H7 (cell line): ENCODE results near the gene TMPRSS13. TPM values are rescaled to one million over a fixed set of nuclear protein-coding genes. Genes with fewer than 3 reads are reported as not detected.
A peak's percentile ranks its signal among the peaks of the same experiment; 100 is the strongest.

Source experiments
- DNase-seq: peaks from one replicate; pipeline ENCODE4 v3.0.0; 2012
- H3K27me3 ChIP-seq: 2 replicates; pipeline ENCODE4 v1.6.0; 2011; ENCODE audit warnings: mild to moderate bottlenecking, low read length; ENCODE audit not compliant: control insufficient read depth, insufficient read depth
- H3K36me3 ChIP-seq: replicated peaks from 2 replicates; pipeline ENCODE4 v1.5.1; 2011; ENCODE audit warnings: low read length; ENCODE audit not compliant: control insufficient read depth, insufficient read depth
- H3K4me3 ChIP-seq: 2 replicates; pipeline ENCODE4 v1.5.1; 2011; ENCODE audit warnings: low read depth, mild to moderate bottlenecking, control low read depth, low read length, moderate library complexity; ENCODE audit not compliant: insufficient read depth
- total RNA-seq: library from RNA; depleted of rRNA; stranded (reverse); fragments of >200 nt; shearing (Covaris generic); gene quantifications from 2 replicates; pipeline ENCODE4 v1.2.3, GENCODE V29; 2014

The TMPRSS13 gene
- total RNA-seq, 1 experiment from 2014 or later, result 0.31 TPM

DNA sequence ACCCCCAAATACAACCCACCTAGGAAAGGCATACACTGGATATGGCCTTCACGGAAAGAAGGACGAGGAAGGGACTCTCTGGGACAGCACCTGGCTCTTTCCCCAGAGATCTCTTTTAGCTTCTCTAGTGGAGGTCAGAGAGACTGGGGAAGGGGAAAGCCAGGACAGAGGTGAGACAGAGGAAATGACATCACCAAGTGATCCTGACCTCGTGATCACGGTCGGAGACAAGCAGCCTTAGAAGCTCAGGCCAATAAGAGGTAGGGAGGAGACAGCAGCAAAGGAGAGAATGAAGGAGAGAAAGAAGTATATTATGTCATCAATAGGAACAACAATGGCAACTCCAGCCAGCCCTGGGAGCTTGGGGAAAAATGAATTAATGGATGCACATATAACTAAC lies 15.4 kb upstream of the TMPRSS13 start:
- DNase-seq, result no peak
- Histone ChIP-seq H3K27me3 (no peaks in the 10 kb centered on the region), H3K4me3 (no peak overlapping the region), H3K36me3 (no peaks in the 10 kb centered on the region)

DNA sequence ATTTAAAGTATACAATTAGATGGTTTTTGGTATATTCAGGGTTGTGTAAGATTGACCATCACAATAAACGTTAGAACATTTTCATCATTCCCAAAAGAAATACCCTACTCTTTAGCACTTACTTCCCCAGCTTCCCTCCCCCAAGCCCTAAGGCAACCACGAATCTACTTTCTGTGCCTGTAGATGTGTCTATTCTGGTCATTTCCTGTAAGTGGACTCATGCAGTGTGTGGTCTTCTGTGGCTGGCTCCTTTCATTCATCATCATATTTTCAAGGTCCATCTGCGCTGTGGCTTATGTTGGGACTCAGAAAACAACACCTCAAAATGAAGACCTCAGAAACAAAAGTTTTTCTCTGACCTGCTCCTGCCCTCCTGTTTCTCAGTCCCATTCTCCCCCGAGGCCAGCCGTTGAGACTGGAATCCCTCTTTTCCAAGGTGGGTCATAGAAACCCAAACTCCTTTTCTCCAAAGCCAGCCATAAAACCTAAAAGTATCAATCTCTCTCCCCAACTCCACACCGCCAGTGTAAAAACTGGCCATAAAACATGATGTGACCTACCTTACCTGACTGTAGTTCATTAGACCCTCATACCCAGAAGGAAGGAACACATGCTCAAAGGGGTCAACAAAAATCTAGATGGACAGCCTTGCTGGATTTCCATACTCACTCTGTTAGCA lies 12.9 kb upstream of the TMPRSS13 start:
- Histone ChIP-seq H3K27me3 (no peaks in the 10 kb centered on the region), H3K36me3 (no peaks in the 10 kb centered on the region), H3K4me3 (no peak overlapping the region)
- DNase-seq, result no peak

DNA sequence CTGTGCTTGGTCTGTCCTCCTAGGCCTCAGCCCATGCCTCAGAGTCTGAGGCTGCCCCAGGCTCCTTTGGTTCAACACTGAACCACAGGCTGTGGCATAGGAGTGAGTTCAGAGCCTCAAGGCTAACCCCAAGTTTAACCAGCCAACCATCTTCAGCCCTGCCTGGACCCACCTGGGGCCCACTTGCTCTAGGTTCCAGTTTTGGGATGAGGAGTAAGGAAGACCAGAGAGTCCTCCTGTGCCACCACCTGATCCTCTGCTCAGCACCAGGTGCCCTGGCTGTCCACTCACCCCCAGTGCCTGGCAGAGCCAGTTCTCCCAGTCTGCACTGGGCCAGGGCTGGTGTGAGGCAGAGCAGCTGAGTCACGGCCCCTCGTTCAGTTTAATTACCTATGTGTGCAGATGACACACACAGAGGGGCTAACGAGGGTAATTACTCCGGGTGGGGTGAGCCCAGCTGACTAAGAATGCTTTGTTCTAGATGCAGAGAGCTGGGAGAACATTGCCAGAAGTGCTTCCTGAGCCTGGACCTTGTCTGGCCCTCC lies 12.0 kb upstream of the TMPRSS13 start:
- no peak for DNase-seq
- H3K4me3 ChIP-seq, result no peak overlapping the region
- H3K36me3 ChIP-seq, result no peaks in the 10 kb centered on the region
- H3K27me3 ChIP-seq, result no peaks in the 10 kb centered on the region

DNA sequence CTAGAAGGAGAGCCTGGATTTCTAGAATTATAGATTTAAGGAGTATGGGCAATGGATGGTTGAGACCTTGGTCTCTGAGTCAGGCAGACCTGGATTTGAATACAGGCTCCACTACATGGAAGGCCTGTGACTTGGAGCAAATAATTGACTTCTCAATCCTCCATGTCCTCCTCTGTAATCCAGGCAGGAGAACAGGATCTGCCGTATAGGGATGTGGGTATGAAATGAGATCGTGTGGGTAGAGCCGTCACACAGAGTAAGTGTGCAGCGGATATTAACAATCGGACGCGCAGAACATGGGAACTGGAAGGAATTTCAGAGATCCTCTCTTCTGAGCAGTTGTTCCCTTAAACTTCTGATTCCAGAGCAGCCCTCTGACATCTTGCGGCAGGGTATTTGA lies 11.5 kb upstream of the TMPRSS13 start:
- Histone ChIP-seq H3K4me3 (no peak overlapping the region), H3K36me3 (no peaks in the 10 kb centered on the region), H3K27me3 (no peaks in the 10 kb centered on the region)
- no peak for DNase-seq

DNA sequence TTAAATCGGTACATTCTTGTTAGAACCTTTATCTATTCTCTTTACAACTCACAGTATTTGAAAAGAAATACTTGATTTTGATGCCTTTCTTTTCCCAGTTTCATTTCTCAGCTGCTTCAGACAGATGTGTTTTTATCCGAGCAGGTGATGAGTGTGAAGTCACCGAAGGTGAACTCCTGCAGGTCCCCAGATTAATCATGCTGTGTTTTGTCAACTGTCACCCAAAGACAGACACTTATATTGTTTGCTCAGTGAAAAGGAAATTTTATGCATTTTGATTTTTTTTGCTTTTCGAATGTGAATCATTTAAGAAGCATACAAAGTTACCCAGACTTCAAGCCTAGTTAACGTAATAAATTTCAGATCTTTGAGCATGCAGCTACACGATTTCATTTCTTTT lies 7.8 kb upstream of the TMPRSS13 start:
- Histone ChIP-seq H3K27me3 (no peaks in the 10 kb centered on the region), H3K4me3 (no peak overlapping the region)
- no peak for DNase-seq

DNA sequence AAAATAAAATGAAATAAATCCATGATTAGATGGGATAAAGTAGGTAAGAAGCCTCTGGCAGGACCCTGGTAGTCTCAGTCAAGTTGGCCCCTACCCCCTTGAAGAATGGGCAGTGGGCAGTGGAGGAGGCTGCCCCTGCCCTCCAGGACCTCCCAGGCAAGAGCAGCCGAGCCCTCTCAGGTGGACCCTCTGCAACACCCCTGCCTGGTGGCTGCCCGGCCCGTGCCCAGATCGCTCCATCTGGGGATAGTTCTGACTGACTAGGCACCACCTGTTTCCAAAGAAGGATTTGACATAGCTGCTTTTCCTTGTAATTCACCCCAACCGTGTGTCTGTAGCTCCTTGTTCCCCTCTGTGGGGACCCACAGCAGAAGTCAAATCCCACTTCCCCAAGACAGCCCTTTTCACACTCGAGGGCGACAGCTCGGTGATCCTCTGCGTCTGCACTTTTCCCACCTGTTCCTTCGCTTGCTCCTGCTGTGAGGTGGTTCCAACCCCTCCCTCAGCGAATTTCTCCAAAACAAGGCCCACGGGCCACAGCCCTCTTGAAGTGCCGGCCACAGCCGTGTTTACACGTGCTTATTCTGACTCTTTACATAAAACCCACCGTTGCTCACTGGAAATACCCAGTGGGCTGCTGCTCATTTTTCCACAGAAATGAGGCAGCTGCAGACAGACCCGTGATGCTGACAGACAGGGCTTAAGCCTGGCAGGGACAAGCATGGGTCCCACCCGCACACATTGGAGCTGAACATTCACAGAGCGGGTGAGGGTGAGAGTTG lies 5.5 kb upstream of the TMPRSS13 start:
- no peak for DNase-seq
- H3K36me3 ChIP-seq, result no peaks in the 10 kb centered on the region
- no peaks in the 10 kb centered on the region for H3K27me3 ChIP-seq
- H3K4me3 ChIP-seq, result no peak overlapping the region

More for the DNA sequence above, 7.8 kb upstream of the TMPRSS13 start:
- no peaks in the 10 kb centered on the region for H3K36me3 ChIP-seq

DNA sequence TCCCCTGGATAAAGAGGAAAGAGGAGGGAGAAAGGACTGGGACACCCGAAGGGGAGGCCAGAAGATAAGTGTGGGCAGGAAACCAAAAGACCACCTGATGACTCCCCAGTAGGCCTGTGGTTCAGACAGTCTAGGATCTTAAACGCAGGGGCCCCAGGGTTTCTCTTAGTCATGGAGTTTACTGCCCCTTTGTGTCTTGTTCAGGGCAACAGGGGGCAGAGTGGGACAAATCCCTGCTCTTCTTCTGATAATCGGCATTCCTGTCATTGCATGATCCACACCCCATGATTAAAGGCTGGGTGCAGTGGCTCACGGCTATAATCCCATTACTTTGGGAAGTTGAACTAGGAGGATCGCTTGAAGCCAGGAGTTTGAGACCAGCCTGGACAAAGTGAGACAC lies 4.7 kb upstream of the TMPRSS13 start:
- H3K4me3 ChIP-seq, result no peak overlapping the region
- no peaks in the 10 kb centered on the region for H3K27me3 ChIP-seq
- peak; percentile 71 for DNase-seq
- H3K36me3 ChIP-seq, result no peaks in the 10 kb centered on the region

DNA sequence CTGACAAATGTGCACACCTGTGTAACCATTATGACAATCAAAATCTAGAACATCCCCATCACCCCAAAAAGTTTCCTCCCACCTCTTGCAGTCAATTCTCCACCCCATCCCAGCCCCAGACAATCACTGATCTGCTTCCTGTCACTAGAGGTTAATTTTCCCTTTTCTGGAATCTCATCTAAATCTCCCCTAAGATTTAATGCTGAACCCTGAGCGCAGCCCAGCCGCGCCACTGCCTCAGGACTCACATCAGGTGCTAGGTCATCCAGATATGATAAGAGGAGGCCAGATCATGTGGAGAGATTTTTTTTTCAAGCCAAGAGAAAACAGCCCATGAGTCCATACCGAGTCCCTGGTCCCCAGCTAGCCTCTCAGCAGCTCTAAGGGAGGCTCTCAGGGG lies 4.3 kb upstream of the TMPRSS13 start:
- Histone ChIP-seq H3K27me3 (no peaks in the 10 kb centered on the region), H3K4me3 (no peak overlapping the region), H3K36me3 (no peaks in the 10 kb centered on the region)
- no peak for DNase-seq

DNA sequence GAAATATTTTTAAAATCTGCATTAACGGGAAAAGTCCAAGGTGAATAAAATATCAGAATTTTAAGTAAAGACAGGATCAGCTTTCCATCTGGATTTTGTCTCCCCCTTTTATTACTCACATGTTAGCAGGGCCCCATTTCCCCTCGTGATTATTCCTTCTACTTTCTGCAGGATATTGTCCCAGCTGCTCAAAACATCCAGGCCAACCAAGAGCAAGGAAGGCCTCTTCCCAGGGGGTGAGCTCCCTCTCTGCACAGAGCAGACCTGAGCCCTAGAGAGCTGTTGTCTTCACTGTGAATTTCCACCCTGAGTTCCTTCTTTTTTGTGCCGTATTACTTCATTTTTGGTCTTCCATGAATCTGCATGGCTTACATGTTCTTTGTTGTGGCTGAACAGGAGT lies 3.7 kb upstream of the TMPRSS13 start:
- peak; percentile 52 for DNase-seq
- Histone ChIP-seq H3K27me3 (no peaks in the 10 kb centered on the region), H3K36me3 (no peaks in the 10 kb centered on the region), H3K4me3 (no peak overlapping the region)

DNA sequence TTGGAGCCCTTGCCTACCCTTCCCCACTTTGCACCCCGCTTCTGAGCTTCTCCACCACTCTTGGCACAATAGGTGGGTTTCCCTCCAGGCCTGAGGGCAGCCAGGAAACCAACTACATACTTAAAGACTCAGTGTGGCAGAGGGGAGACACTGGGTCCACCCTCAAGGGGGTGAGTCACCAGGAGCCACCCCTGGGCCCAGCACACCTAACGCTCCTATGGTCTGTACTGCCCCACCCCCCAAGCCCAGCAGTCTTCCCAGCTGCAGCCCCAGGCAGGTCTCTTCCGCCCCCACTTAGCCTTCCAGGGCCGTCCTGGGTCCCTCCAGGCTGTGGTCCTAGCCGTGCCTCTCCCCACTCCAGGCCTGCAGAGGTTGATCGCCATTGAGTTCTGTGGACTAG lies 3.2 kb upstream of the TMPRSS13 start:
- Histone ChIP-seq H3K27me3 (no peaks in the 10 kb centered on the region), H3K4me3 (no peak overlapping the region), H3K36me3 (no peaks in the 10 kb centered on the region)
- DNase-seq, result peak; percentile 40

DNA sequence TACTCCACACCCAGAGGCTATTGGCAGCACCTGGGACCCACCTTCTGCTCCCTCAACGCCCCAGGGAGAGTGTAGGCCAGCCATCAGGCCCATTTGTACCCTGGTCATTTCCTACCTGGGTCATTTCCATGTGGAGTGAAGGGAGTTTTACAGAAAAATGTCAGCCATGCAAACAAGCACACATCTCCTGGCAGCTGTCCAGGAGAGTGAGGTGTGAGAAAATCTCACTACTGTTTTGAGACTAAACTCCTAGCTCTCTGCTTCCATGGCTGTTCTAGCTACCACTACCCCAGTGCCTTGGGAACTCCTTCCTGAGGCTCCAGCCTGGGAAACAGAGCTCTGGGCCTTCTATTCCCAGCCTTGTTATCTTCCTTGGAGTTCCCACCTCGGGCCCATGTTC lies 2.8 kb upstream of the TMPRSS13 start:
- Histone ChIP-seq H3K4me3 (no peak overlapping the region), H3K36me3 (no peaks in the 10 kb centered on the region), H3K27me3 (no peaks in the 10 kb centered on the region; the same call in 1 of the 2 replicates)
- no peak for DNase-seq

DNA sequence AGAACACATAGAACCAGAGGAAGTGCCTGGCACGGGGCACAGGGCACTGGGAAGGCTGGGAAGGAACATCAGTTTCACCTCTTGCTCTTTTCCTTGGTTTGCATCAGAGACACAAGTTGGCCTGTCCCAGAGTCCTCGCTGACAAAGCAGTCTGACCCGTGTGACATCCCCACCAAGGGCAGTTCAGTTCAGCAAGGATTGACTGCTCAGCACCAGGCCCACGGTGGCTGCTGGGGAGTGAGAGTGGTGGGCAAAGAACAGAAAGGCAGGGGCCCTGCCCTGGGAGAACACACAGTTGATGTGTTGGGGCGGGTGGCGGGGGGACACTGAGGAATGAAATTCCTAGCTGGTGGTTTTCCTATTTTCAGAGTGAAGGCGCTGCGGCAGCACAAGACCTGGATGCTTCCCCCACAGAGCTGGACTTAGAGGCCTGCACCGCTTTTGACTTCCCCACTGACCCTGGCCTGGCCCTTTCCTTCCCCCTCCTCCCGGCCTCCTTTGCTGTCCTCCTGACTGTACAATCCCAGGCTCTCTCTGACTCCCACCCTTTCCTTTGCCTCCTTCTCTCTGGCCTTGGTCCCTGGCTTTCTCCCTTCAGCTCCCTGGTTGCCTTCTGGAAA lies 2.2 kb upstream of the TMPRSS13 start:
- no peaks in the 10 kb centered on the region for H3K36me3 ChIP-seq
- no peak for DNase-seq
- no peaks in the 10 kb centered on the region; the same call in 1 of the 2 replicates for H3K27me3 ChIP-seq
- H3K4me3 ChIP-seq, result no peak overlapping the region

DNA sequence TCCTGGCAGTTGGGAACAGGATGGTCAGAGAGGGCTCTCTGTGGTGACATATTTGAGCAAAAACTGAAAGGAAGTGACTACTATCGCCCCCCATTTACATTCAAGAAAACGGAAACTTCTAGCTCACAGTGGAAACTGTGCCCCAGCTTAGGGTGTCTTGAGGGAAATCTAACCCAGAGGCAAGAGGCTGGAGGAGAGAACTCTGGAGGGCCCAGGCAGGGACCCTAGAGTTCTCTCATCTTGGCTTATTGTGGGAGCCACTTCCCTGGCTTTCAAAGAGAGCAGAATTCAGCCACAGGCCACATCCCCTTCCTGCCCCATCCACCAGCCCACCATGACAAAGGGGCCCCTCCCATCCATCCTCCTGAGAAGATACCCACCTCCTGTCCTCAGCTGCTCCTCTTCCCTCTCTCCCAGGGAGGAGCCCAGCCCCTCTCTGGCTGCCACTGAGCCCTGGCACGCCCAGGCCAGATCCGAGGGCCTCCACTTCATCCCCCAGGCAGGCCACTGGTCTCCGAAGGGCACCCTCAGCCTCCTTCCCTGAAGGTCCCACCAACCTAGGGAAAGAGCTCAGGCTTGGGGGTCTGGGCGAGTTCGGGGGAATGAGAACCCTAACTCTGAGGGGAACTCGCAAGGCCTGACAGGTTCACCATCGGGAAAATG lies 1.6 kb upstream of the TMPRSS13 start:
- H3K36me3 ChIP-seq, result no peaks in the 10 kb centered on the region

DNA sequence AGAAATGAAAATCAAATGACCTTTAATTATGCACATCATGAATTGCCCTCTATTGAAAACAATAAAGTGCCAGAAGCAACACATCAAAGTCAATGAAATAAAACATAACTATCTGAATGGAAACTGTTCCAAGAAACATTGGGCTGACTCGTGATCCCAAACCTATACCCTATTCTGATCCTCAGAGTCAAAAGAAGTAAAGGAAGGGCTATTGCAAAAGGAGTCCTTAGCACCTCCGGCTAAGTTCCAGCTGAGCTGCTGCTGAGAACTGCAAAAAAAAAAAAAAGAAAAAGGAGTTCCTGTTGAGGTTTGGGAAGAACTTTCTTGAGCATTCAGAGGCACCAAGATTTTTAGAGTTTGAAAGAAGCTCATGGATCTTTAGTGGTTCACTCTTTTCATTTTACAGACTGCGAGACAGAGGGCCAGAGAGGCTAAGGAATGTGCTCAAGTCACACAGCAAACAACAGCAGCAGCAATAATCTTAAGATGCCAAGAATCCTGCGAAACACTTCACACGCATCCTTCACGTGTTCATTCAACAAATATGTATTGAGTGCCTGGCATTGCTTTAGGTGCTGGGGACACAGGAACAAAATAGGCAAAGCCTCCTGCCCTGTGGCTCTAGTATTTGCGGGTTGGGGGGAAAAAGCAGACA lies 841 bp upstream of the TMPRSS13 start:
- Histone ChIP-seq H3K36me3 (no peaks in the 10 kb centered on the region), H3K4me3 (no peak overlapping the region), H3K27me3 (no peaks in the 10 kb centered on the region; the same call in 1 of the 2 replicates)
- no peak for DNase-seq

More for the DNA sequence above, 1.6 kb upstream of the TMPRSS13 start:
- no peak for DNase-seq
- Histone ChIP-seq H3K4me3 (no peak overlapping the region), H3K27me3 (no peaks in the 10 kb centered on the region; the same call in 1 of the 2 replicates)
